Cardiac septum (tissue), 1 donor: ENCODE data around the gene ITPK1. TPM values are rescaled to one million over a fixed set of nuclear protein-coding genes. Genes with fewer than 3 reads are reported as not detected.

Experiments used
- DNase-seq: peaks from one replicate; pipeline ENCODE4 v3.0.0-alpha.2; 2020; ENCODE audit warnings: low spot score
- intact Hi-C: fragments of 100-400 bp; cut with DNase I; formaldehyde crosslinking; loops from one replicate; pipeline ENCODE4 v1.14.0; 2022
- total RNA-seq: library from RNA; stranded (reverse); fragmentation: NEBNext Ultra II Directional; extraction: Animal tissue kit (Norgen Biotek cat#: 25700); gene quantifications from one replicate; pipeline ENCODE4 v1.2.1, GENCODE V29; 2021
- donor health status: DM: no; HTN: no; CAD: no.

The ITPK1 gene
- total RNA-seq, 1 donor from 2014 or later, result 77.1 TPM

GRCh38 chr14:93037351-93037750, 78.4 kb downstream of the ITPK1 start:
- intact Hi-C loops, result no loop called here
- DNase-seq, result no peak

GRCh38 chr14:93036652-93037345, 78.9 kb downstream of the ITPK1 start:
- DNase-seq, result no peak
- intact Hi-C loops, result no loop called here

- intact Hi-C loops, result no loop called here
- no peak for DNase-seq
Measured at GRCh38 chr14:93035917-93036651, 79.6 kb downstream of the ITPK1 start.

GRCh38 chr14:93035585-93035916, 80.2 kb downstream of the ITPK1 start:
- intact Hi-C loops, result no loop called here
- DNase-seq, result no peak

GRCh38 chr14:93034671-93034994, 81.1 kb downstream of the ITPK1 start:
- DNase-seq, result no peak
- intact Hi-C loops, result no loop called here

- intact Hi-C loops, result no loop called here
- DNase-seq, result no peak
Measured at GRCh38 chr14:93033983-93034670, 81.6 kb downstream of the ITPK1 start.

GRCh38 chr14:93033084-93033982, 82.4 kb downstream of the ITPK1 start:
- intact Hi-C loops, result no loop called here
- DNase-seq, result no peak

GRCh38 chr14:93032421-93032936, 83.2 kb downstream of the ITPK1 start:
- intact Hi-C loops, result no loop called here
- DNase-seq, result no peak

GRCh38 chr14:93031505-93032315, 84.0 kb downstream of the ITPK1 start:
- DNase-seq, result no peak
- intact Hi-C loops, result no loop called here

- intact Hi-C loops, result no loop called here
- DNase-seq, result no peak
Measured at GRCh38 chr14:93030761-93031160, 85.0 kb downstream of the ITPK1 start.

- intact Hi-C loops, result no loop called here
- no peak for DNase-seq
Measured at GRCh38 chr14:93029911-93030508, 85.7 kb downstream of the ITPK1 start.

GRCh38 chr14:93029417-93029816, 86.3 kb downstream of the ITPK1 start:
- intact Hi-C loops, result no loop called here
- no peak for DNase-seq

GRCh38 chr14:93028724-93029076, 87.0 kb downstream of the ITPK1 start:
- DNase-seq, result no peak
- intact Hi-C loops, result no loop called here

- intact Hi-C loops, result no loop called here
- DNase-seq, result no peak
Measured at GRCh38 chr14:93027810-93028723, 87.7 kb downstream of the ITPK1 start.

GRCh38 chr14:93026339-93026738, 89.4 kb downstream of the ITPK1 start:
- intact Hi-C loops, result no loop called here
- no peak for DNase-seq

- no peak for DNase-seq
- intact Hi-C loops, result no loop called here
Measured at GRCh38 chr14:93025055-93025454, 90.7 kb downstream of the ITPK1 start.

GRCh38 chr14:93024493-93024892, 91.2 kb downstream of the ITPK1 start:
- intact Hi-C loops, result no loop called here
- DNase-seq, result no peak
